Measurements from ENCODE around the gene MKNK2.
A peak's percentile ranks its signal among the peaks of the same experiment; 100 is the strongest.

The MKNK2 gene

DNA sequence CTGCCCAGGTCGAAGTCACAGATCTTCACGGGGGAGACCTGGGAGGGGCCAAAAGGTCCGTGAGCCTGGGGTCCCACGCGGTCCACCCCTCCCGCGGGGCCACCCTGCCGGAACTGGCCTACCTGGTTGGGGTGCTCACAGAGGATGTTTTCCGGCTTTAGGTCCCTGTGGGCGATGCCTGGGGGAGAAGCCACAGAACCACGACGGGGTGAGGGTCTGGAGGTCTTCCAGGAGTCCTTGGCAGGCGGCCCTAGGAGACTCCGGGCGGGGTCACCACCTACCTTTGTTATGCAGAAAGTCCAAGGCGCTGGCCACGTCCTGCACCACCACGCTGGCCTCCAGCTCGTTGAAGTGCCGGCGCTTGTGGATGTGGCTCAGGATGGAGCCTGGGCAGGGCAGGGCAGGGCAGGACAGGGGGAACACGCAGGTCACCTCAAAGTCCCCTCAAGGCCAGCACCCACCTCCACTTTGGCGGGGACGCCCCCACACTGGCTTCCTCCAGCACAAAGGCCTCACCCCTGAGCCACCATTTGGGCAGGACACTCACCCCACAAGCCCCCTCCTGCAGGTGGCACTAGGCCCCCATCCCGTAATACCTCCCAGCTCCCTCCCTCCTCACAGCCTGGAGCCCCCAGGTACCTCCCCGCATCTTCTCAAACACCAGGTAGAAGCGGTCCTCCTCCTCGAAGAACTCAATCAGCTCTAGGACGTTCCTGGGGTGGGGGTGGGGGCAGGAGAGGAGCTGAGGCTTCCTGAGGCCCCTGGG, 8.4 kb downstream of the MKNK2 start:
- no peak for DNase-seq (ENCODE audit: low read depth in 2 of 2)
- H3K4me3 ChIP-seq (replicated peaks in 1 of 2; ENCODE audit: low read depth in 2 of 2, low read length in 2 of 2): no peak overlapping the region
- TF ChIP-seq, protein P1, sequence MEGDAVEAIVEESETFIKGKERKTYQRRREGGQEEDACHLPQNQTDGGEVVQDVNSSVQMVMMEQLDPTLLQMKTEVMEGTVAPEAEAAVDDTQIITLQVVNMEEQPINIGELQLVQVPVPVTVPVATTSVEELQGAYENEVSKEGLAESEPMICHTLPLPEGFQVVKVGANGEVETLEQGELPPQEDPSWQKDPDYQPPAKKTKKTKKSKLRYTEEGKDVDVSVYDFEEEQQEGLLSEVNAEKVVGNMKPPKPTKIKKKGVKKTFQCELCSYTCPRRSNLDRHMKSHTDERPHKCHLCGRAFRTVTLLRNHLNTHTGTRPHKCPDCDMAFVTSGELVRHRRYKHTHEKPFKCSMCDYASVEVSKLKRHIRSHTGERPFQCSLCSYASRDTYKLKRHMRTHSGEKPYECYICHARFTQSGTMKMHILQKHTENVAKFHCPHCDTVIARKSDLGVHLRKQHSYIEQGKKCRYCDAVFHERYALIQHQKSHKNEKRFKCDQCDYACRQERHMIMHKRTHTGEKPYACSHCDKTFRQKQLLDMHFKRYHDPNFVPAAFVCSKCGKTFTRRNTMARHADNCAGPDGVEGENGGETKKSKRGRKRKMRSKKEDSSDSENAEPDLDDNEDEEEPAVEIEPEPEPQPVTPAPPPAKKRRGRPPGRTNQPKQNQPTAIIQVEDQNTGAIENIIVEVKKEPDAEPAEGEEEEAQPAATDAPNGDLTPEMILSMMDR (IDR thresholded peaks at IDR 0.05; ENCODE audit: low read depth, low read length): no peak

DNA sequence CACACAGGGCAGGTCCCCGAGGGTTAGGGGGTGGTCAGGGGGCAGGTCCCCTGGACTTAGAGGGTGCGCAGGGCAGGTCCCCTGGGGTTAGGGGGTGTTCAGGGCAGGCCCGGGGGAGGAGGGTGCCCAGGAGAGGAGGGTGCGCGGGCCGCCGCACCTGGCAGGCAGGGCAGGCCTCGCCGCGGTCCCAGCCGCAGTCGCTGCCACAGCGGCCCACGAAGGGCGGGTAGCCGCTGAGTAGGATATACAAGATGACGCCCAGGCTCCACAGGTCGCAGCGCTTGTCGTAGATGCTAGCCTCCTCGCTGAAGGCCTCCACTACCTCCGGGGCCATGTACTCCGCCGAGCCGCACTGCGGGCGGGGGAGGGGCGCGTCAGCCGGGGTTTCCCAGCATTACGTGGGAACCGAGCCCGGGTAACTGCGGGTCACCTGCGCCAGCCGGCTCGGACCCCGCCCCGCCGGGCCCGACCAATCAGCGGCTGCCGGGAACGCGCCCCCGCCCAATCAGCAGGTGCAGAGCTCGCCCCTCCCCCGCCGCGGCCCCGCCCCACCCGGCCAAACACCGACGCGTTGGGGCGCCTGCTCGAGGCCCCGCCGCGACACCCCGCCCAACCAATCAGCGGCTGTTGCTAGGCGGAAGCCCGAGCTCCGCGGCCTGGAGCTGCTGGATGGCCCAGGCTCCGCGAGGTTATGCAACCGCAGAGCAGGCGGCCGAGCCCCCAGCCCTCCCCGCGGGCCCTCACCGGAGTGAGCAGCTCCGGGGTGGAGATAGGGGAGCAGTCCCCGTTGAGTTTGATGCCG, 9.2 kb downstream of the MKNK2 start:
- TF ChIP-seq, protein P1 (IDR thresholded peaks at IDR 0.05; ENCODE audit: low read depth, low read length): no peak
- DNase-seq (ENCODE audit: low read depth in 2 of 2): peak; percentile 81 to 94
- H3K4me3 ChIP-seq (replicated peaks in 1 of 2; ENCODE audit: low read depth in 2 of 2, low read length in 2 of 2): no peak overlapping the region

DNA sequence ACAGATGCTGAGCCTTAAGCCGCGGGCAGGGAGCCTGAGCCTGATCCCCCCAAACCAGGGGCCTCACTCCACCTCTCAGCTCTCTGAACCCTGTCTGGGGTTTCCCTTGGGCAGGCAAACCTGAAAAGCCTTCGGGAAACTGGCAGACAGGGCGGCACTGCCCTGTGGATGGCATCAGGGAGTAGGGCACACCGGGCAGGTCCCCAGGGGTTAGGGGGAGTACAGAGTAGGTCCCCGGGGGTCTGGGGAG, 9.7 kb downstream of the MKNK2 start:
- DNase-seq (ENCODE audit: low read depth in 2 of 2): no peak
- no peak overlapping the region for H3K4me3 ChIP-seq (replicated peaks in 1 of 2; ENCODE audit: low read depth in 2 of 2, low read length in 2 of 2)
- TF ChIP-seq, protein P1 (IDR thresholded peaks at IDR 0.05; ENCODE audit: low read depth, low read length): no peak

DNA sequence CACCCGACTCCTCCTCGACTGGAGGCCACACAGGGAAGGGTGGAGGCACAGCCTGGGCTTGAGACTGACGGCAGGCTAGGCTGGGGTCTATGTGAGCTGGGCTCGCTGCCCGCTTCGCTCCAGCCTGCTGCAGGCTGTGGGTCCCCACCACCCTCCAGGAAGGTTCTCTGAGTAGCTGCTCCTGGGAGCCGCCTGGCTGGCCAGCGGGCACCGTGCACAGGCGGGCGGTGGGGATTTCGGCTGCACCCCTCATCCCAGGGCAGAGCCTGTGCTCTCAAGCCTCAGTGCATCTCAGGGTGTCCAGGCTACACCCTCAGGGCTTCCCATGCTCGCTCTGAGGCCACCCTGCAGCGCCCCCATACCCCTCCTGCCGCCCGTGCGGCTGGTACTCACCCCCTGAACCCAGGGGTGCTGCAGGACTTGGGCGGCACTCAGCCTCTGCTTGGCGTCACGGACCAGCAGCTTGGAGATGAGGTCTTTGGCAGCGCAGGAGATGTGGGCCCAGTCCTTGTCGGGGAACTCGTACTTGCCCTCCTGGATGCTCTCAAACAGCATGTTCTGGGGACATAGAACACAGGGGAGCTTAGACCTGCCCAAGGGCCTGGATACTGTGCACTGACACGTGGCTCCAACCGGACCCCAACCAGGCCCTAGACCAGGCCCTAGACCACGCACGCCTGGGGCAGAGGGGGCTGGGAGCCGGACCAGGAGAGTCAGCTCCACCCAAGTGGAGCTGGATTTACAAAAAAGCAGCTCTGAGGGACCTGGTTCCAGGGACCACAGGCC, 10.2 kb downstream of the MKNK2 start:
- H3K4me3 ChIP-seq (replicated peaks in 1 of 2; ENCODE audit: low read depth in 2 of 2, low read length in 2 of 2): no peak overlapping the region
- TF ChIP-seq, protein P1 (IDR thresholded peaks at IDR 0.05; ENCODE audit: low read depth, low read length): no peak
- no peak for DNase-seq (ENCODE audit: low read depth in 2 of 2)

DNA sequence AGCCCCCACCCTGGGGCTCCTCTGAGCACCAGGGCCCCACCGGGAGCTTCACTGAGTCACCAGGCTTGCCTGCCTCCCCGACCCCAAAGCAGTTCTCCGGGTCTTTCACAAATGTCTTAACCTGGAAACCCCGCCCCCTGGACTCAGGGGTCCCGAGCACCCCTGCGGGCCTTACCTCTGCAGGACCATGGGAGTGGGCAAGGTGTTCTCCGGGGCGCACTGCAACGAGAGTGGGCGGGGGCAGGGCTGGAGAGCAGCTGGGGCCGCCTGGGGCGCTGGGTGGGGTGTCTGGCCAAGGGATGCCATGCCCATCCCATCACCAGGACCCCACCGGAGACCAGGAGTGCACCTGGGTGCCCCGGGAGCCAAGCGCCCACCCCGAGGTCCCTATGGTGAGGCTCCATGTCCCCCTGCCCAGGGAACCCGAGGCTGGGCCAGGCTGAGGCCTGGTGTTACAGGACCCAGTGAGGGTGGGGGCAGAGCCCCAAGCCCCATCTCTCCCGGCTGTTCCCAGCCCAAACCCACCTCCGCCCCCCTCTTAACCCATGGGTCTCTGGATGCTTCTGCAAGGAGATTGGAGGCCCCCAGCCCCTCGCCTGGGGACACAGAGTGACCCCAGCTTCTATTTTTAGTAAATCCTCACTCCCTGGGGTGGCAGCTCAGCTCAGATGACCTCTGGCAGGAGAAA, 10.9 kb downstream of the MKNK2 start:
- no peak overlapping the region for H3K4me3 ChIP-seq (replicated peaks in 1 of 2; ENCODE audit: low read depth in 2 of 2, low read length in 2 of 2)
- TF ChIP-seq, protein P1 (IDR thresholded peaks at IDR 0.05; ENCODE audit: low read depth, low read length): no peak
- no peak for DNase-seq (ENCODE audit: low read depth in 2 of 2)
